Tibial artery (tissue), 4 donors: ENCODE results near the gene NUMB.

ENCODE experiments used
- DNase-seq, 2 donors: peaks; one replicate each; pipeline ENCODE4 v3.0.0-alpha.2; 2019
- H3K27ac ChIP-seq, 2 donors: fragments of 200-600 bp; sonication (generic) in 1 of 2; 1 replicate in 1 of 2; 2 replicates in 1 of 2; pipeline ENCODE4 v1.5.1; 2018 to 2019; ENCODE audit warnings: mild to moderate bottlenecking in 1 of 2
- H3K27me3 ChIP-seq, 2 donors: fragments of 200-600 bp; sonication (generic) in 1 of 2; one replicate each; pipeline versions ENCODE4 v1.5.1 to v1.6.0; 2016 to 2019
- H3K36me3 ChIP-seq, 3 donors: fragments of 200-600 bp; sonication (generic) in 2 of 3; one replicate each; pipeline ENCODE4 v1.5.1; 2016 to 2019; ENCODE audit warnings: mild to moderate bottlenecking in 2 of 3
- H3K4me1 ChIP-seq, 4 donors: fragments of 200-600 bp; sonication (generic) in 2 of 4; 1 replicate in 3 of 4; 2 replicates in 1 of 4; pipeline ENCODE4 v1.5.1; 2016 to 2019
- H3K4me3 ChIP-seq, 2 donors: fragments of 200-600 bp; sonication (generic) in 1 of 2; 1 replicate in 1 of 2; 2 replicates in 1 of 2; pipeline ENCODE4 v1.5.1; 2018 to 2019; ENCODE audit warnings: mild to moderate bottlenecking in 2 of 2
- H3K9me3 ChIP-seq, 3 donors: fragments of 200-600 bp; sonication (generic) in 1 of 3; one replicate each; pipeline ENCODE4 v1.5.1; 2016 to 2019
- intact Hi-C: fragments of 100-400 bp; cut with DNase I; formaldehyde crosslinking; loops from one replicate; pipeline ENCODE4 v1.15.0; 2023; ENCODE audit warnings: low total_unique reads
- TF ChIP-seq, protein P1 (sequence below), 2 experiments: fragments of 200-600 bp in 1 of 2; fragments of 450-650 bp in 1 of 2; IDR thresholded peaks; one replicate each; pipeline ENCODE4 v1.5.1; 2017 to 2019; ENCODE audit warnings: antibody characterized with exemption in 2 of 2, mild to moderate bottlenecking in 1 of 2, moderate library complexity in 1 of 2

The NUMB gene

DNA sequence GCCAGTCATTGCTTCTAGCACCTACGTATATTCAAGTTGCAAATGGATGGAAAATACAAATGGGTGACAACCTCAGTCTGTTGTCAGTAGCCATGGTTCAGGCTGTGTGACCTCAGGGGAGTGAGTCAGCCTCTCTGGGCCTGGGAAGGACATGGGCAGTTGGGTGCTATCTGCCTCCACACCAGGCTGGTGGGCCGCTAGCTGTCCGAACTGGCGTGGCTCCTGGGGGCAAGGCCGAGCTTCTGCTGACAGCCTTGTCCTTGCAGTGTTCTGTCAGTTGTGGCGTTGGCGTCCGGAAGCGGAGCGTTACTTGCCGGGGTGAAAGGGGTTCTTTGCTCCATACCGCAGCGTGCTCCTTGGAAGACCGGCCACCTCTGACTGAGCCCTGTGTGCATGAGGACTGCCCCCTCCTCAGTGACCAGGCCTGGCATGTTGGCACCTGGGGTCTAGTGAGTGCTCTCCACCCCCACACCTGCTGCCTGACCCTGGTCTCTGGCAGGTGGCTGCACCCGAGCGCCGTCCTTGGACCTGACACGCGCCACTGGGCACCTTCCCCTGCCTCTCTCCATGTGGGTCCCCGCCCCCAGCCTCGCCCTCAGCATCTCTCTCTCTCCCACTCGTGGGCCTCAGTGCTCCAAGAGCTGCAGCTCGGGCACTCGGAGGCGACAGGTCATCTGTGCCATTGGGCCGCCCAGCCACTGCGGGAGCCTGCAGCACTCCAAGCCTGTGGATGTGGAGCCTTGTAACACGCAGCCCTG lies 203.9 kb downstream of the NUMB start:
- intact Hi-C loops: no loop called here
- H3K9me3 ChIP-seq: no peaks in the 10 kb centered on the region
- no peak for DNase-seq
- no peak overlapping the region for H3K4me3 ChIP-seq
- H3K36me3 ChIP-seq: peaks cover 0 to 29% (median 0%) of the 10 kb centered on the region in 3 donors
- TF ChIP-seq, protein P1, sequence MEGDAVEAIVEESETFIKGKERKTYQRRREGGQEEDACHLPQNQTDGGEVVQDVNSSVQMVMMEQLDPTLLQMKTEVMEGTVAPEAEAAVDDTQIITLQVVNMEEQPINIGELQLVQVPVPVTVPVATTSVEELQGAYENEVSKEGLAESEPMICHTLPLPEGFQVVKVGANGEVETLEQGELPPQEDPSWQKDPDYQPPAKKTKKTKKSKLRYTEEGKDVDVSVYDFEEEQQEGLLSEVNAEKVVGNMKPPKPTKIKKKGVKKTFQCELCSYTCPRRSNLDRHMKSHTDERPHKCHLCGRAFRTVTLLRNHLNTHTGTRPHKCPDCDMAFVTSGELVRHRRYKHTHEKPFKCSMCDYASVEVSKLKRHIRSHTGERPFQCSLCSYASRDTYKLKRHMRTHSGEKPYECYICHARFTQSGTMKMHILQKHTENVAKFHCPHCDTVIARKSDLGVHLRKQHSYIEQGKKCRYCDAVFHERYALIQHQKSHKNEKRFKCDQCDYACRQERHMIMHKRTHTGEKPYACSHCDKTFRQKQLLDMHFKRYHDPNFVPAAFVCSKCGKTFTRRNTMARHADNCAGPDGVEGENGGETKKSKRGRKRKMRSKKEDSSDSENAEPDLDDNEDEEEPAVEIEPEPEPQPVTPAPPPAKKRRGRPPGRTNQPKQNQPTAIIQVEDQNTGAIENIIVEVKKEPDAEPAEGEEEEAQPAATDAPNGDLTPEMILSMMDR (IDR thresholded peaks at IDR 0.05): no peak
- no peak overlapping the region for H3K27ac ChIP-seq
- H3K4me1 ChIP-seq: no peaks in the 10 kb centered on the region
- no peaks in the 10 kb centered on the region for H3K27me3 ChIP-seq

DNA sequence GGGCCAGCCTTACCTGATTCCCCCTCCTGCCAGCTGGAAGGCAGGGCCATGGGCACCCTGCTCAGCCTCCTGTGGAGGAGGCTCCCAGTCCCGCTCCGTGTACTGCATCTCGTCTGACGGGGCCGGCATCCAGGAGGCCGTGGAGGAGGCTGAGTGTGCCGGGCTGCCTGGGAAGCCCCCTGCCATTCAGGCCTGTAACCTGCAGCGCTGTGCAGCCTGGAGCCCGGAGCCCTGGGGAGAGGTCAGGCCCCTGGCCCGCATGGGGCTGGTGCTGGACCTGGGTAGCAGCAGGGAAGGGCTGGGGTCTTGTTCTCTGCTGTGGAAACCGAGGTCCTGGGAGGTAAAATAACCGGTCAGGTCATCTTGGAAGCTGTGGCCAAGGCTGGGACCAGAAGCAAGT lies 204.6 kb downstream of the NUMB start:
- TF ChIP-seq, protein P1 (IDR thresholded peaks at IDR 0.05): no peak
- Histone ChIP-seq H3K27me3 (no peaks in the 10 kb centered on the region), H3K4me3 (no peak overlapping the region), H3K9me3 (no peaks in the 10 kb centered on the region), H3K4me1 (no peaks in the 10 kb centered on the region), H3K27ac (no peak overlapping the region), H3K36me3 (peaks cover 0 to 28% (median 0%) of the 10 kb centered on the region in 3 donors)
- DNase-seq: peak in 1 of 2 donors; percentile 59
- intact Hi-C loops: no loop called here

DNA sequence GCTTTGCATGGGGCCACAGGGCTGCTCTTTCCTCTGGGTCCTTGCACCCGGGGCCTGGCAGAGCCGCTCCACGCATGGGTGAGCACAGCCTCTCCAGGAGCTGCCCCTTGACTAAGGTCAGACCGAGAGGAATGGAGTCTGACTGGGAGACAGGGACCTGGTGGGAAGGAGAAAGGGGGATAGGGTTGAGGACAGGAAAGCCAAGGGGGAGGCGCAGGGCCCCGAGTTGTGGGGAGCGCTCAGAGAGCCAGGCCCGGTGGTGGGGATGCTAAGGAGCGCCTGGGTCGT lies 205.1 kb downstream of the NUMB start:
- TF ChIP-seq, protein P1 (IDR thresholded peaks at IDR 0.05): no peak
- DNase-seq: no peak
- no peaks in the 10 kb centered on the region for H3K27me3 ChIP-seq
- H3K9me3 ChIP-seq: no peaks in the 10 kb centered on the region
- H3K36me3 ChIP-seq: peaks cover 0 to 28% (median 0%) of the 10 kb centered on the region in 3 donors
- H3K4me3 ChIP-seq: no peak overlapping the region
- H3K27ac ChIP-seq: no peak overlapping the region
- intact Hi-C loops: no loop called here
- H3K4me1 ChIP-seq: no peaks in the 10 kb centered on the region

DNA sequence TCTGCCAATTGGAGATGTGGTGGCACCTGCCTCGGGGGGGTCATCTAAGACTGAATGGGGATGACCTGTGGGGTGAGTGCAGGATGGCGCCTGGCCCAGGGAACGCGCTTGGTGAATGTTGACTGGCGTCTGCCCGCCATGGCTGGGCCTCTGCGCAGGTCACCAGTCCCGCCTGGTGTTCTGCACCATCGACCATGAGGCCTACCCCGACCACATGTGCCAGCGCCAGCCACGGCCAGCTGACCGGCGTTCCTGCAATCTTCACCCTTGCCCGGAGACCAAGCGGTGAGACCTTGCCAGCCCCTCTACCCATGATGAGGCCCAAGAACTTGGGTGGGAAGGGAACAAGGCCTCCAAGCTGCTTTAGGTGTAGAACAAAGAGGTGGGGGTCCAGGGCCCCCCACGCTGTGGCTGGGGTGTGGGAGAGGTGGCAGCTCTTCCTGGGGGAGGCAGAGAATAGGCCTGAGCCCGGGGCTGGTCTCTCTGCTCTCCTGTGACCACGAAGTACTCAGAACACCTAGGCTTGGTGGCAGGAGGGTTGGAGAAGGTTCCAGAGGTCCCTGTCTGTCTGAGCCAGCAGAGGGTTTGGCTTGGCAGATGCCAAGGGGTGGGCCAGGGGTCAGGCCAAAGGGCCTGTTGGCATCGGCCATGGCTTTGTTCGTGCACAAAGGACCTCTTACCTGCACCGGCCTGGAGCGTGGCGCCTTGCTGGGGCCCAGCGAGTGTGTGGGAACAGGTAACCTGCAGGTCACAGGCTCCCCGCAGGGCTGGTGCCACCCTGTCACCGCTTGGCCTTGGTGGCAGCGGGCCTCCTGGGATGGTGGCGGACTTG lies 205.6 kb downstream of the NUMB start:
- no peak overlapping the region for H3K27ac ChIP-seq
- TF ChIP-seq, protein P1 (IDR thresholded peaks at IDR 0.05): no peak
- intact Hi-C loops: no loop called here
- H3K36me3 ChIP-seq: peaks cover 0 to 28% (median 0%) of the 10 kb centered on the region in 3 donors
- no peaks in the 10 kb centered on the region for H3K27me3 ChIP-seq
- H3K9me3 ChIP-seq: no peaks in the 10 kb centered on the region
- no peak overlapping the region for H3K4me3 ChIP-seq
- peak in 1 of 2 donors; percentile 62 for DNase-seq
- no peaks in the 10 kb centered on the region for H3K4me1 ChIP-seq

DNA sequence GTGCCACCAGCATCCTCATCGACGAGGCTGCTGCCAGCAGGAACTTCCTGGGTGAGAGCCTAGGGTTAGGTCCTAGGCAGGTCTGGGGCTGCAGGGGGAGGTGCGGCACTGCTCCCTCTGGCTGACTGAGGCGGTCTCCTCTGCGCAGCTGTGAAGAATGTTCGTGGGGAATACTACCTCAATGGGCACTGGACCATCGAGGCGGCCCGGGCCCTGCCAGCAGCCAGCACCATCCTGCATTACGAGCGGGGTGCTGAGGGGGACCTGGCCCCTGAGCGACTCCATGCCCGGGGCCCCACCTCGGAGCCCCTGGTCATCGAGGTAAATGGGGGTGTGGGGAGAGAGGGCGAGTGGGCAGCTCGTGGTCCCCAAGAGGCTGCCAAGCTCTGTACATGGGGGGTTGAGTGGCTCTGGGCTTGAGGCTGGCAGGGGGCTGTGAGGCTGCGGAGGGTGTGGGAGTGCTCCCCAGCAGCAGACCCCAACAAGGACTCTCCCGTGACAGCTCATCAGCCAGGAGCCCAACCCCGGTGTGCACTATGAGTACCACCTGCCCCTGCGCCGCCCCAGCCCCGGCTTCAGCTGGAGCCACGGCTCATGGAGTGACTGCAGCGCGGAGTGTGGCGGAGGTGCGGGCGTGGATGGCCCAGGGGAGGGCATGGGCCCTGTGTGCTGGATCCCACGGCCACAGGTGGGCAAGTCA lies 206.7 kb downstream of the NUMB start:
- H3K27me3 ChIP-seq: no peaks in the 10 kb centered on the region
- H3K4me1 ChIP-seq: no peaks in the 10 kb centered on the region
- H3K36me3 ChIP-seq: peaks cover 0 to 28% (median 0%) of the 10 kb centered on the region in 3 donors
- DNase-seq: no peak
- TF ChIP-seq, protein P1 (IDR thresholded peaks at IDR 0.05): no peak
- no peak overlapping the region for H3K4me3 ChIP-seq
- no peaks in the 10 kb centered on the region for H3K9me3 ChIP-seq
- no peak overlapping the region for H3K27ac ChIP-seq
- intact Hi-C loops: no loop called here
